HG02981 (cell line): ENCODE measurements around the gene RNF141.

Source experiments
- ATAC-seq: cut with Tn5 transposase; IDR thresholded peaks from one replicate; pipeline ENCODE4 v1.9.1; 2021; ENCODE audit warnings: mild to moderate bottlenecking, moderate library complexity; ENCODE audit not compliant: unreplicated experiment

RNF141 gene

GRCh38 chr11:10561043-10561818 is 20.2 kb upstream of the RNF141 start:
- ATAC-seq = no peak

GRCh38 chr11:10558288-10558687 is 17.3 kb upstream of the RNF141 start:
- ATAC-seq = no peak

GRCh38 chr11:10556590-10556989 is 15.6 kb upstream of the RNF141 start:
- ATAC-seq = no peak

- ATAC-seq = no peak
Observed at GRCh38 chr11:10551845-10552352, 10.9 kb upstream of the RNF141 start.

GRCh38 chr11:10551290-10551592 is 10.3 kb upstream of the RNF141 start:
- ATAC-seq = no peak

- no peak for ATAC-seq
Observed at GRCh38 chr11:10550503-10551289, 9.7 kb upstream of the RNF141 start.

GRCh38 chr11:10544491-10545465 is 3.8 kb upstream of the RNF141 start:
- ATAC-seq = no peak

- ATAC-seq = no peak
Observed at GRCh38 chr11:10543782-10544181, 2.8 kb upstream of the RNF141 start.

- no peak for ATAC-seq
Observed at GRCh38 chr11:10542776-10543175, 1.8 kb upstream of the RNF141 start.

GRCh38 chr11:10541561-10541930 is 559 bp upstream of the RNF141 start:
- no peak for ATAC-seq

- peak; percentile 17 for ATAC-seq
Observed at GRCh38 chr11:10540546-10540914, 457 bp downstream of the RNF141 start.

GRCh38 chr11:10539339-10539738 is 1.6 kb downstream of the RNF141 start:
- no peak for ATAC-seq

- no peak for ATAC-seq
Observed at GRCh38 chr11:10538924-10539323, 2.1 kb downstream of the RNF141 start.

GRCh38 chr11:10537600-10537999 is 3.4 kb downstream of the RNF141 start:
- ATAC-seq = no peak

GRCh38 chr11:10534316-10534715 is 6.7 kb downstream of the RNF141 start:
- no peak for ATAC-seq

GRCh38 chr11:10533323-10533722 is 7.7 kb downstream of the RNF141 start:
- ATAC-seq = no peak

GRCh38 chr11:10532526-10532925 is 8.5 kb downstream of the RNF141 start:
- ATAC-seq = no peak

- no peak for ATAC-seq
Observed at GRCh38 chr11:10529279-10529678, 11.7 kb downstream of the RNF141 start.

- ATAC-seq = no peak
Observed at GRCh38 chr11:10528121-10528520, 12.9 kb downstream of the RNF141 start.

GRCh38 chr11:10526974-10527918 is 13.7 kb downstream of the RNF141 start:
- peak; percentile 64 for ATAC-seq
